ENCODE measurements around the gene NSG1. TPM values are rescaled to one million over a fixed set of nuclear protein-coding genes. Genes with fewer than 3 reads are reported as not detected.
"Not testable (repeated sequence)": the region's sequence is repeated elsewhere in the genome, so short reads cannot be mapped to it uniquely, and the experiment has no call there.

NSG1 gene
- total RNA-seq, 1 donor from 2014 or later: 10.6 TPM

DNA sequence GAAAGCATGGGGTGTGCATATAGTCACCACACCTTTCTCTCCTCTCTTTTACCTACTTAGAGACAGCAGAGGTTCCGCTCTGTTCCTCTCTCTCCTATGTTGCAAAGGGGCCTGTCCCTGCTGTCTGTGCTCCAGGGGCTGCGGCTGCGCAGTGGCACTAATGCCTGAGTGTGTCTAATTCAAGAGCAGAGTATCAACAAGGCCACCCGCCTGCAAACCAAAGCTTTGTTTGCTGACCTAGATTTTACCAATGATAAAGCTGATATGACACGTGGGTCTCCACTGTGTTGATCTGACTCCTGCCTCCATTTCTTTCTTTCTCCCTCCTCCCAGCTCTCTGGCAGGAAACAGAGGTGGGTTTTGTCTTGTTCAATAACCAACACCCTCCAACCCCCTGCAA lies 74.9 kb downstream of the NSG1 start:
- peaks cover 10% of the 10 kb centered on the region for H3K36me3 ChIP-seq (ENCODE audit: insufficient read depth, low read length)
- H3K9me3 ChIP-seq (ENCODE audit: insufficient read depth, low read depth, low read length): no peaks in the 10 kb centered on the region
- DNase-seq (ENCODE audit: low read depth) (no peak), FAIRE-seq (no peak)
- H3K4me1 ChIP-seq (ENCODE audit: insufficient read depth, low read length): peaks cover 9% of the 10 kb centered on the region
- Mint-ChIP-seq H3K4me3 (ENCODE audit: unreplicated experiment) (no peak overlapping the region), H3K9me3 (ENCODE audit: unreplicated experiment) (peaks cover 7% of the 10 kb centered on the region), H3K27me3 (ENCODE audit: low read depth, unreplicated experiment) (no peaks in the 10 kb centered on the region), H3K27ac (ENCODE audit: unreplicated experiment) (no peak overlapping the region), H3K4me1 (ENCODE audit: low read depth, unreplicated experiment) (peaks cover 32% of the 10 kb centered on the region), H3K36me3 (ENCODE audit: low read depth, unreplicated experiment) (peaks cover 24% of the 10 kb centered on the region)
- no peak overlapping the region for H3K27ac ChIP-seq (ENCODE audit: low read depth, low read length)
- H3K79me2 ChIP-seq (ENCODE audit: insufficient read depth, low read length): no peaks in the 10 kb centered on the region
- H2AFZ ChIP-seq (ENCODE audit: low read depth, low read length): no peak overlapping the region
- no peaks in the 10 kb centered on the region for H3K27me3 ChIP-seq (ENCODE audit: insufficient read depth, low read length)
- H3K9ac ChIP-seq (ENCODE audit: low read length): no peak overlapping the region
- H3K4me3 ChIP-seq (ENCODE audit: insufficient read depth, low read depth, low read length): no peak overlapping the region
- H3K4me2 ChIP-seq (ENCODE audit: low read length): no peak overlapping the region
- TF ChIP-seq, protein P1, sequence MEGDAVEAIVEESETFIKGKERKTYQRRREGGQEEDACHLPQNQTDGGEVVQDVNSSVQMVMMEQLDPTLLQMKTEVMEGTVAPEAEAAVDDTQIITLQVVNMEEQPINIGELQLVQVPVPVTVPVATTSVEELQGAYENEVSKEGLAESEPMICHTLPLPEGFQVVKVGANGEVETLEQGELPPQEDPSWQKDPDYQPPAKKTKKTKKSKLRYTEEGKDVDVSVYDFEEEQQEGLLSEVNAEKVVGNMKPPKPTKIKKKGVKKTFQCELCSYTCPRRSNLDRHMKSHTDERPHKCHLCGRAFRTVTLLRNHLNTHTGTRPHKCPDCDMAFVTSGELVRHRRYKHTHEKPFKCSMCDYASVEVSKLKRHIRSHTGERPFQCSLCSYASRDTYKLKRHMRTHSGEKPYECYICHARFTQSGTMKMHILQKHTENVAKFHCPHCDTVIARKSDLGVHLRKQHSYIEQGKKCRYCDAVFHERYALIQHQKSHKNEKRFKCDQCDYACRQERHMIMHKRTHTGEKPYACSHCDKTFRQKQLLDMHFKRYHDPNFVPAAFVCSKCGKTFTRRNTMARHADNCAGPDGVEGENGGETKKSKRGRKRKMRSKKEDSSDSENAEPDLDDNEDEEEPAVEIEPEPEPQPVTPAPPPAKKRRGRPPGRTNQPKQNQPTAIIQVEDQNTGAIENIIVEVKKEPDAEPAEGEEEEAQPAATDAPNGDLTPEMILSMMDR (IDR thresholded peaks at IDR 0.05; ENCODE audit: insufficient read depth, low read depth, low read length): no peak
- TF ChIP-seq EZH2 (IDR thresholded peaks at IDR 0.05; ENCODE audit: insufficient read depth, low read length): no peak
- peaks cover 9% of the 10 kb centered on the region for H4K20me1 ChIP-seq (ENCODE audit: insufficient read depth, low read length)

DNA sequence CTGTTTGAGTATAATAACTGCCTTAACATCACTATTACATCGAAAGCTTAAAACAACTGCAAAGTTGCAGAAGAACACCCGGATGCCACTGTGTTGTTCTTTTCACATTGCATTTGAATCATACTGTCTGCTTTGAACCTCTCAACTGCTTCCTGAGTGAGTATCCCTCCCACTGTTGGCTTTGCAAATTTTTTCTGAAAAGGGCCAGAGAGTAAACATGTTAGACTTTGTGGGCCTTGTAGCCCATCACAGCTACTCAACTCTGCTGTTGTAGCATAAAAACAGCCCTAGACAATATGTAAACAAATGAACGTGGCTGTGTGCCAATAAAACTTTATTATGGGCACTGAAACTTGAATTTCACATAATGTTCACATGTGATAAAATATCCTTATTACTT lies 76.1 kb downstream of the NSG1 start:
- Histone ChIP-seq H3K36me3 (ENCODE audit: insufficient read depth, low read length) (peaks cover 6% of the 10 kb centered on the region), H3K79me2 (ENCODE audit: insufficient read depth, low read length) (no peaks in the 10 kb centered on the region), H4K20me1 (ENCODE audit: insufficient read depth, low read length) (peaks cover 9% of the 10 kb centered on the region), H3K9me3 (ENCODE audit: insufficient read depth, low read depth, low read length) (no peaks in the 10 kb centered on the region), H3K4me1 (ENCODE audit: insufficient read depth, low read length) (peaks cover 3% of the 10 kb centered on the region), H3K4me3 (ENCODE audit: insufficient read depth, low read depth, low read length) (no peak overlapping the region), H3K9ac (ENCODE audit: low read length) (no peak overlapping the region), H3K27me3 (ENCODE audit: insufficient read depth, low read length) (no peaks in the 10 kb centered on the region), H3K4me2 (ENCODE audit: low read length) (no peak overlapping the region), H2AFZ (ENCODE audit: low read depth, low read length) (no peak overlapping the region), H3K27ac (ENCODE audit: low read depth, low read length) (no peak overlapping the region)
- Mint-ChIP-seq H3K27ac (ENCODE audit: unreplicated experiment) (no peak overlapping the region), H3K4me1 (ENCODE audit: low read depth, unreplicated experiment) (peaks cover 20% of the 10 kb centered on the region), H3K27me3 (ENCODE audit: low read depth, unreplicated experiment) (no peaks in the 10 kb centered on the region), H3K36me3 (ENCODE audit: low read depth, unreplicated experiment) (peaks cover 28% of the 10 kb centered on the region), H3K9me3 (ENCODE audit: unreplicated experiment) (peaks cover 7% of the 10 kb centered on the region), H3K4me3 (ENCODE audit: unreplicated experiment) (no peak overlapping the region)
- no peak for DNase-seq (ENCODE audit: low read depth)
- no peak for TF ChIP-seq EZH2 (IDR thresholded peaks at IDR 0.05; ENCODE audit: insufficient read depth, low read length)
- TF ChIP-seq, protein P1 (IDR thresholded peaks at IDR 0.05; ENCODE audit: insufficient read depth, low read depth, low read length): no peak
- FAIRE-seq: no peak

DNA sequence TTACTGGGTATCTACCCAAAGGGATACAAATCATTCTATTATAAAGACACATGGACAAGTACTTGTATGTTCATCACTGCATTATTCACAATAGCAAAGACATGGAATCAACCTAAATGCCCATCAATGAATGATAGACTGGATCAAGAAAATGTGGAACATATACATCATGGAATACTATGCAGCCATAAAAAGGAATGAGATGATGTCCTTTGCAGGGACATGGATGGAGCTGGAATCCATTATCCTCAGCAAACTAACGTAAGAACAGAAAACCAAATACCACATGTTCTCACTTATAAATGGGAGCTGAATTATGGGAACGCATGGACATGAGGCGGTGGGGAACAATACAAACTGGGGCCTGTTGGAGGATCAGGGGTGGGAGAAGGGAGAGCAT lies 78.3 kb downstream of the NSG1 start:
- not testable (repeated sequence) for H3K27ac ChIP-seq (ENCODE audit: low read depth, low read length); H3K27ac Mint-ChIP-seq (ENCODE audit: unreplicated experiment); H3K27me3 Mint-ChIP-seq (ENCODE audit: low read depth, unreplicated experiment); DNase-seq (ENCODE audit: low read depth); H3K9ac ChIP-seq (ENCODE audit: low read length); H3K36me3 ChIP-seq (ENCODE audit: insufficient read depth, low read length); H2AFZ ChIP-seq (ENCODE audit: low read depth, low read length); FAIRE-seq; H3K4me2 ChIP-seq (ENCODE audit: low read length); H3K4me3 Mint-ChIP-seq (ENCODE audit: unreplicated experiment); H3K9me3 ChIP-seq (ENCODE audit: insufficient read depth, low read depth, low read length); H3K9me3 Mint-ChIP-seq (ENCODE audit: unreplicated experiment); H3K27me3 ChIP-seq (ENCODE audit: insufficient read depth, low read length); H3K79me2 ChIP-seq (ENCODE audit: insufficient read depth, low read length); H3K4me3 ChIP-seq (ENCODE audit: insufficient read depth, low read depth, low read length); H3K4me1 Mint-ChIP-seq (ENCODE audit: low read depth, unreplicated experiment); H3K4me1 ChIP-seq (ENCODE audit: insufficient read depth, low read length)
- H4K20me1 ChIP-seq (ENCODE audit: insufficient read depth, low read length): peaks cover 12% of the 10 kb centered on the region
- H3K36me3 Mint-ChIP-seq (ENCODE audit: low read depth, unreplicated experiment): peaks cover 35% of the 10 kb centered on the region

Other genes starting within 250 kb of the NSG1 start
- not detected in 2 replicates for gene OTOP1, start 160.2 kb upstream of the NSG1 start, total RNA-seq
- gene TMEM128, start 138.9 kb upstream of the NSG1 start, total RNA-seq: 15.2 and 15.9 TPM in 2 replicates
- 12.0 and 13.5 TPM in 2 replicates for gene LYAR, start 96.9 kb upstream of the NSG1 start, total RNA-seq
- gene ZBTB49, start 96.9 kb upstream of the NSG1 start, total RNA-seq: 4.4 and 5.5 TPM in 2 replicates
- 24.0 and 30.6 TPM in 2 replicates for gene STX18, start 154.9 kb downstream of the NSG1 start, total RNA-seq

Data from astrocyte (in vitro differentiated cells and primary cell).